GM23338 (cell line): ENCODE measurements around the gene SEPTIN8. TPM values are rescaled to one million over a fixed set of nuclear protein-coding genes. Genes with fewer than 3 reads are reported as not detected.

ENCODE experiments used
- ATAC-seq: fragments of 200-7000 bp; cut with Tn5 transposase; 3 replicates; pipeline ENCODE4 v1.9.1; 2020
- DNase-seq: peaks from one replicate; pipeline ENCODE4 v3.0.0-alpha.2; 2015; ENCODE audit warnings: low spot score
- H2AFZ ChIP-seq: fragments of 200-600 bp; sonication (generic); 2 replicates; pipeline ENCODE4 v1.8.0; 2016; ENCODE audit warnings: antibody characterized with exemption, mild to moderate bottlenecking, moderate library complexity
- H3F3A ChIP-seq: fragments of 200-600 bp; sonication (generic); replicated peaks from 2 replicates; pipeline ENCODE4 v1.8.0; 2017; ENCODE audit warnings: antibody characterized with exemption, mixed run types, low read depth
- H3K27ac ChIP-seq: fragments of 200-600 bp; sonication (generic); 2 replicates; pipeline ENCODE4 v1.6.1; 2016; ENCODE audit warnings: low read depth
- H3K27me3 ChIP-seq: fragments of 200-600 bp; sonication (generic); 2 replicates; pipeline ENCODE4 v1.8.0; 2016; ENCODE audit warnings: mild to moderate bottlenecking, mixed run types, moderate library complexity; ENCODE audit not compliant: insufficient read depth
- H3K36me3 ChIP-seq: fragments of 200-600 bp; sonication (generic); 2 replicates; pipeline ENCODE4 v1.8.0; 2016; ENCODE audit warnings: mild to moderate bottlenecking; ENCODE audit not compliant: insufficient read depth
- H3K4me1 ChIP-seq: fragments of 200-600 bp; sonication (generic); 2 replicates; pipeline ENCODE4 v1.8.0; 2016; ENCODE audit warnings: mild to moderate bottlenecking, moderate library complexity; ENCODE audit not compliant: insufficient read depth
- H3K4me2 ChIP-seq: fragments of 200-600 bp; sonication (generic); 2 replicates; pipeline ENCODE4 v1.7.1; 2017; ENCODE audit warnings: mixed run types
- H3K4me3 ChIP-seq: fragments of 200-600 bp; sonication (generic); 2 replicates; pipeline ENCODE4 v1.6.1; 2016; ENCODE audit warnings: mixed run types
- H3K79me2 ChIP-seq: fragments of 200-600 bp; sonication (generic); replicated peaks from 2 replicates; pipeline ENCODE4 v1.8.0; 2017; ENCODE audit warnings: mild to moderate bottlenecking; ENCODE audit not compliant: insufficient read depth
- H3K9me2 ChIP-seq: fragments of 200-600 bp; sonication (generic); 2 replicates; pipeline ENCODE4 v1.8.0; 2017; ENCODE audit not compliant: insufficient read depth
- H4K20me1 ChIP-seq: fragments of 200-600 bp; sonication (generic); replicated peaks from 2 replicates; pipeline ENCODE4 v1.8.0; 2017; ENCODE audit warnings: mild to moderate bottlenecking; ENCODE audit not compliant: insufficient read depth
- H3K27ac Mint-ChIP-seq: 2 replicates; pipeline ENCODE4 v1.8.0; 2020; ENCODE audit warnings: inconsistent platforms, mild to moderate bottlenecking, moderate library complexity, mixed read lengths
- H3K27me3 Mint-ChIP-seq: 3 replicates; pipeline ENCODE4 v1.8.0; 2022; ENCODE audit warnings: low read depth, mild to moderate bottlenecking, moderate library complexity, mixed read lengths, inconsistent platforms; ENCODE audit not compliant: insufficient read depth, poor library complexity
- H3K36me3 Mint-ChIP-seq: 3 replicates; pipeline ENCODE4 v1.8.0; 2021; ENCODE audit warnings: low read depth, mild to moderate bottlenecking, inconsistent platforms, moderate library complexity, mixed read lengths
- H3K4me1 Mint-ChIP-seq: 3 replicates; pipeline ENCODE4 v1.8.0; 2020; ENCODE audit warnings: mild to moderate bottlenecking, inconsistent platforms, mixed read lengths
- H3K4me3 Mint-ChIP-seq: 3 replicates; pipeline ENCODE4 v1.8.0; 2021; ENCODE audit warnings: moderate library complexity, mild to moderate bottlenecking, inconsistent platforms, mixed read lengths
- H3K9me3 Mint-ChIP-seq: 3 replicates; pipeline ENCODE4 v1.8.0; 2020; ENCODE audit warnings: moderate library complexity, mild to moderate bottlenecking, inconsistent platforms, mixed read lengths
- CREB1 ChIP-seq: fragments of 250-450 bp; sonication (Bioruptor Pico); IDR thresholded peaks from 2 replicates; pipeline ENCODE4 v1.5.0; 2020; ENCODE audit warnings: low read depth, mild to moderate bottlenecking, moderate library complexity
- CTCF ChIP-seq, 2 experiments: fragments of 200-600 bp in 1 of 2; sonication (generic) in 1 of 2; conservative IDR thresholded peaks; 2 replicates each; pipeline versions ENCODE4 v1.5.1 to v1.6.1; 2016 to 2017; ENCODE audit warnings: antibody characterized with exemption in 2 of 2, low read depth in 2 of 2, mild to moderate bottlenecking in 2 of 2, moderate library complexity in 1 of 2
- ETS1 ChIP-seq: IDR thresholded peaks from 2 replicates; pipeline ENCODE4 v1.6.1; 2016; ENCODE audit warnings: antibody characterized with exemption
- EZH2phosphoT487 ChIP-seq: fragments of 200-600 bp; sonication (generic); IDR thresholded peaks from one replicate; pipeline ENCODE4 v1.8.1; 2018; ENCODE audit warnings: antibody characterized with exemption; ENCODE audit not compliant: unreplicated experiment
- JUNB ChIP-seq: IDR thresholded peaks from one replicate; pipeline ENCODE4 v1.6.1; 2016; ENCODE audit warnings: antibody characterized with exemption; ENCODE audit not compliant: unreplicated experiment
- NANOG ChIP-seq: IDR thresholded peaks from 2 replicates; pipeline ENCODE4 v1.6.1; 2016; ENCODE audit warnings: antibody characterized with exemption, borderline replicate concordance
- POLR2AphosphoS5 ChIP-seq: IDR thresholded peaks from 2 replicates; pipeline ENCODE4 v1.6.1; 2016; ENCODE audit warnings: antibody characterized with exemption, low read depth
- REST ChIP-seq: IDR thresholded peaks from one replicate; pipeline ENCODE4 v1.6.1; 2018; ENCODE audit warnings: antibody characterized with exemption; ENCODE audit not compliant: unreplicated experiment
- ZNF462 ChIP-seq: fragments of 250-450 bp; sonication (Bioruptor Pico); IDR thresholded peaks from 2 replicates; pipeline ENCODE4 v1.5.0; 2020; ENCODE audit warnings: mild to moderate bottlenecking, moderate library complexity
- polyA plus RNA-seq: library from polyadenylated mRNA; unstranded; fragments of >200 nt; fragmentation: Nextera tagmentation; extraction: Ambion mirVana; gene quantifications from 2 replicates; pipeline ENCODE4 v1.2.1, GENCODE V29; 2016
- total RNA-seq: library from RNA; depleted of rRNA; stranded (reverse); fragments of >200 nt; shearing (Covaris generic); gene quantifications from 2 replicates; pipeline ENCODE4 v1.2.3, GENCODE V29; 2014

SEPTIN8 gene
- total and polyA plus RNA-seq, 2 experiments from 2014 or later: 8.8 to 45.0 TPM

- Histone ChIP-seq H3K27ac (no peak overlapping the region), H3K4me1 (peaks cover 12% of the 10 kb centered on the region), H3K79me2 (no peaks in the 10 kb centered on the region), H4K20me1 (no peaks in the 10 kb centered on the region), H3F3A (no peaks in the 10 kb centered on the region), H3K36me3 (no peaks in the 10 kb centered on the region), H3K27me3 (peaks cover 31% of the 10 kb centered on the region), H3K4me2 (no peak overlapping the region), H2AFZ (no peak overlapping the region), H3K4me3 (no peak overlapping the region), H3K9me2 (no peaks in the 10 kb centered on the region)
- no peak for DNase-seq
- Mint-ChIP-seq H3K4me3 (no peak overlapping the region), H3K27ac (no peak overlapping the region), H3K4me1 (peaks cover 20% of the 10 kb centered on the region), H3K9me3 (peaks cover 4% of the 10 kb centered on the region; the same call in 2 of the 3 replicates), H3K27me3 (peaks cover 40% of the 10 kb centered on the region), H3K36me3 (no peaks in the 10 kb centered on the region; the same call in 2 of the 3 replicates)
- no peak for ATAC-seq
- TF ChIP-seq POLR2AphosphoS5 (no peak), CTCF (conservative IDR thresholded peaks at IDR 0.05; ENCODE audit: low read depth in 2 of 2) (no peak), REST (no peak), CREB1 (CRISPR knock-in tag) (no peak), EZH2phosphoT487 (no peak), NANOG (no peak), JUNB (no peak), ETS1 (no peak), ZNF462 (CRISPR knock-in tag) (no peak)
Measured at GRCh38 chr5:132808448-132808847, 31.4 kb upstream of the SEPTIN8 start.
